Vagina (tissue), 2 donors: Measurements from ENCODE around the gene TEX9. TPM values are rescaled to one million over a fixed set of nuclear protein-coding genes. Genes with fewer than 3 reads are reported as not detected.

Source experiments
- DNase-seq, 2 donors: peaks; one replicate each; pipeline ENCODE4 v3.0.0-alpha.2; 2017; ENCODE audit errors: extremely low spot score in 2 of 2
- H3K27ac ChIP-seq: fragments of 200-600 bp; sonication (generic); one replicate; pipeline ENCODE4 v1.5.1; 2019
- H3K27me3 ChIP-seq: fragments of 200-600 bp; sonication (generic); one replicate; pipeline ENCODE4 v1.5.1; 2019
- H3K36me3 ChIP-seq, 2 donors: fragments of 200-600 bp; sonication (generic); one replicate each; pipeline ENCODE4 v1.5.1; 2017 to 2019
- H3K4me1 ChIP-seq: fragments of 200-600 bp; sonication (generic); one replicate; pipeline ENCODE4 v1.5.1; 2019
- H3K4me3 ChIP-seq, 2 donors: fragments of 200-600 bp; sonication (generic); 1 replicate in 1 of 2; 2 replicates in 1 of 2; pipeline ENCODE4 v1.5.1; 2016 to 2019
- H3K9me3 ChIP-seq: fragments of 200-600 bp; sonication (generic); one replicate; pipeline ENCODE4 v1.5.1; 2019
- CTCF ChIP-seq, 3 experiments: fragments of 450-650 bp in 2 of 3; fragments of 200-600 bp in 1 of 3; sonication (generic) in 1 of 3; IDR thresholded peaks; one replicate each; pipeline ENCODE4 v1.5.1; 2017 to 2019; ENCODE audit warnings: antibody characterized with exemption in 3 of 3, mild to moderate bottlenecking in 2 of 3, moderate library complexity in 2 of 3
- POLR2A ChIP-seq, 2 donors: fragments of 450-650 bp; IDR thresholded peaks; one replicate each; pipeline ENCODE4 v1.6.1; 2017; ENCODE audit warnings: antibody characterized with exemption in 2 of 2, mild to moderate bottlenecking in 2 of 2, moderate library complexity in 2 of 2
- POLR2AphosphoS5 ChIP-seq, 2 donors: sonication (generic); formaldehyde crosslinking; IDR thresholded peaks; one replicate each; pipeline ENCODE4 v1.9.0; 2017; ENCODE audit warnings: antibody characterized with exemption in 2 of 2, mild to moderate bottlenecking in 2 of 2, low read depth in 1 of 2; ENCODE audit not compliant: insufficient read depth in 1 of 2
- intact Hi-C: fragments of 100-400 bp; cut with DNase I; formaldehyde crosslinking; loops from one replicate; pipeline ENCODE4 v1.15.1; 2023
- total RNA-seq: library from RNA; depleted of rRNA; stranded (reverse); fragments of >200 nt; gene quantifications from one replicate; pipeline ENCODE4 v1.2.3, GENCODE V29; 2016

The TEX9 gene
- total RNA-seq, 1 donor from 2014 or later, result 4.9 TPM

GRCh38 chr15:56445746-56446145, 80.5 kb downstream of the TEX9 start:
- DNase-seq, result no peak
- TF ChIP-seq POLR2AphosphoS5 (IDR thresholded peaks at IDR 0.05; ENCODE audit: insufficient read depth in 1 of 2, low read depth in 1 of 2) (no peak), POLR2A (IDR thresholded peaks at IDR 0.05) (no peak), CTCF (IDR thresholded peaks at IDR 0.05) (no peak)
- intact Hi-C loops, result no loop called here
- Histone ChIP-seq H3K9me3 (no peaks in the 10 kb centered on the region), H3K4me1 (no peaks in the 10 kb centered on the region), H3K4me3 (no peak overlapping the region), H3K36me3 (no peaks in the 10 kb centered on the region), H3K27ac (no peak overlapping the region), H3K27me3 (no peaks in the 10 kb centered on the region)

DNA sequence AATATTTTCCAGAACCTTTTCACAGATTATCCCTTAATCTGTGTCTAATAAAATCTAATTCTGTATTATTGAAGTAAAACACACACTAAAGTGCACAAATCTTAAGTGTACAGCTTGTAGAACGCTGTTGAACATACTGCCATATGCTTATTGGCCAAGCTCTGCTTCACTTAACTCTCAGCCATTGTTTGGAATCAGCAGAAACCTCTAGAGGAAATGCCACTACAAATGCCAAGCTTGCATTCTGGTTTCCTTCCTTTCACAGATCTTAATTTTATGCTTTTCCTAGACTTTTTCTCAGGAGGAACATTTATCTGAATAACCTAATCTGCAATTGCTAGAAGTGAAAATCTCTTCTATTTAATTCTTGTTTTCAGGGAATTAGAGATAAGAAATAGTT, 89.6 kb downstream of the TEX9 start:
- Histone ChIP-seq H3K27me3 (no peaks in the 10 kb centered on the region), H3K4me1 (no peaks in the 10 kb centered on the region), H3K4me3 (no peak overlapping the region), H3K36me3 (no peaks in the 10 kb centered on the region), H3K9me3 (no peaks in the 10 kb centered on the region), H3K27ac (no peak overlapping the region)
- no peak for TF ChIP-seq POLR2A (IDR thresholded peaks at IDR 0.05)
- TF ChIP-seq CTCF (IDR thresholded peaks at IDR 0.05), result no peak
- TF ChIP-seq POLR2AphosphoS5 (IDR thresholded peaks at IDR 0.05; ENCODE audit: insufficient read depth in 1 of 2, low read depth in 1 of 2), result no peak
- no peak for DNase-seq
- intact Hi-C loops, result no loop called here

DNA sequence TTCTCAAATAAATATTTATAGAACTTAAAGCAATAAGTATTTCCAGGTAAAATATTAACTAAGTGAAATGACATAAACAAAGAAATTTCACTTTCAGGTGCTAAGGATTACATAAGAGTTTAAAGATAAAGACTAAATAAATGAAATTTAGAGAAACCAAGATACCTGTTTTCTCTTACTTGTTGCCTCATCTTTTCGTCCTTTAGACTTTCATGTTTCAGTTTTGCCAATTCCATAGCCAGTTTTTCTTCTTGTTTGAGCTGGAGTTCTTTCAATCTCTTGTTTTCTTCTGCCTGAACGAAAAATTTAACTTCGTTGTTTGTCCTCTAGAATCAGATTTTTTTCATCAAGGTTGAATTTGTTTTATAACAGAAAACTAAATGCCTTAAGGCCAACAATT, 91.0 kb downstream of the TEX9 start:
- Histone ChIP-seq H3K27me3 (no peaks in the 10 kb centered on the region), H3K27ac (no peak overlapping the region), H3K4me3 (no peak overlapping the region), H3K4me1 (no peaks in the 10 kb centered on the region), H3K36me3 (no peaks in the 10 kb centered on the region), H3K9me3 (no peaks in the 10 kb centered on the region)
- no peak for DNase-seq
- intact Hi-C loops, result no loop called here
- TF ChIP-seq CTCF (IDR thresholded peaks at IDR 0.05) (no peak), POLR2AphosphoS5 (IDR thresholded peaks at IDR 0.05; ENCODE audit: insufficient read depth in 1 of 2, low read depth in 1 of 2) (no peak), POLR2A (IDR thresholded peaks at IDR 0.05) (no peak)

- Histone ChIP-seq H3K27ac (no peak overlapping the region), H3K9me3 (no peaks in the 10 kb centered on the region), H3K27me3 (no peaks in the 10 kb centered on the region), H3K4me1 (peaks cover 4% of the 10 kb centered on the region), H3K36me3 (no peaks in the 10 kb centered on the region), H3K4me3 (no peak overlapping the region)
- intact Hi-C loops, result no loop called here
- TF ChIP-seq POLR2AphosphoS5 (IDR thresholded peaks at IDR 0.05; ENCODE audit: insufficient read depth in 1 of 2, low read depth in 1 of 2) (no peak), POLR2A (IDR thresholded peaks at IDR 0.05) (no peak), CTCF (IDR thresholded peaks at IDR 0.05) (no peak)
- no peak for DNase-seq
Measured at GRCh38 chr15:56459096-56459495, 93.9 kb downstream of the TEX9 start.

- no peak for DNase-seq
- no peaks in the 10 kb centered on the region for H3K36me3 ChIP-seq
Measured at GRCh38 chr15:56460071-56460470, 94.8 kb downstream of the TEX9 start.

More at GRCh38 chr15:56460071-56460470, 94.8 kb downstream of the TEX9 start:
- intact Hi-C loops, result no loop called here
- H3K27me3 ChIP-seq, result no peaks in the 10 kb centered on the region
- TF ChIP-seq POLR2A (IDR thresholded peaks at IDR 0.05), result no peak
- no peak for TF ChIP-seq CTCF (IDR thresholded peaks at IDR 0.05)
- peaks cover 9% of the 10 kb centered on the region for H3K4me1 ChIP-seq
- no peak overlapping the region for H3K27ac ChIP-seq
- no peaks in the 10 kb centered on the region for H3K9me3 ChIP-seq
- H3K4me3 ChIP-seq, result no peak overlapping the region
